Kidney epithelial cell (primary cell): ENCODE data around the gene SELENON. TPM values are rescaled to one million over a fixed set of nuclear protein-coding genes. Genes with fewer than 3 reads are reported as not detected.

Source experiments
- DNase-seq: peaks from one replicate; pipeline ENCODE4 v3.0.0-alpha.2; 2010; ENCODE audit warnings: low read depth
- H3K27me3 ChIP-seq: 2 replicates; pipeline ENCODE4 v1.6.0; 2011; ENCODE audit warnings: low read length; ENCODE audit not compliant: control insufficient read depth, insufficient read depth
- H3K36me3 ChIP-seq: 2 replicates; pipeline ENCODE4 v1.5.1; 2011; ENCODE audit warnings: low read length; ENCODE audit not compliant: control insufficient read depth, insufficient read depth
- H3K4me3 ChIP-seq: 2 replicates; pipeline ENCODE4 v1.5.1; 2011; ENCODE audit warnings: low read depth, mild to moderate bottlenecking, control low read depth, low read length
- total RNA-seq: library from RNA; depleted of rRNA; stranded (reverse); fragments of >200 nt; gene quantifications from 2 replicates; pipeline ENCODE4 v1.2.3, GENCODE V29; 2015
- TF ChIP-seq, protein P1 (sequence below): IDR thresholded peaks from 2 replicates; pipeline ENCODE4 v1.5.1; 2011; ENCODE audit warnings: mild to moderate bottlenecking, moderate library complexity, low read length, control low read depth, inconsistent platforms; ENCODE audit not compliant: insufficient read depth, poor library complexity, severe bottlenecking

SELENON gene
- total RNA-seq, 1 donor from 2014 or later = 50.8 TPM

DNA sequence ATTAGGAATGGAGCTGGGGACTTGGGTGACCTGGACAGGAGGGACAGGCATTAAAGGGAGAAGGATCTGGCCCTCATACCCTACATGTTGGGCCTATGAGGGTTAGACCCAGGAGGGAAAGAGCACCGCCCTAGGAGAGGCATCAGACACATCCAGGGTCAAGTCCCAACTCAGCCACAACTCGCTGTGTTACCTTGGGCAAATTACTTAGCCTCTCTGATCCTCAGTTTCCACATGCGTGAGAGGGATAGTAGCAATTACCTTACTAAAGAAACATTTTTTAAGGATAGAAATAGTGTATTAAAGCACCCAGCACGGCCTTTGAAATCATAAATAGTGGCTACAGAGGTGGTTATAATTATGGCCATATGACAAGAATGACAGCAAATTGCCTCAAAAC, 20.1 kb upstream of the SELENON start:
- Histone ChIP-seq H3K4me3 (no peak overlapping the region), H3K36me3 (no peaks in the 10 kb centered on the region), H3K27me3 (no peaks in the 10 kb centered on the region)
- no peak for DNase-seq
- TF ChIP-seq, protein P1, sequence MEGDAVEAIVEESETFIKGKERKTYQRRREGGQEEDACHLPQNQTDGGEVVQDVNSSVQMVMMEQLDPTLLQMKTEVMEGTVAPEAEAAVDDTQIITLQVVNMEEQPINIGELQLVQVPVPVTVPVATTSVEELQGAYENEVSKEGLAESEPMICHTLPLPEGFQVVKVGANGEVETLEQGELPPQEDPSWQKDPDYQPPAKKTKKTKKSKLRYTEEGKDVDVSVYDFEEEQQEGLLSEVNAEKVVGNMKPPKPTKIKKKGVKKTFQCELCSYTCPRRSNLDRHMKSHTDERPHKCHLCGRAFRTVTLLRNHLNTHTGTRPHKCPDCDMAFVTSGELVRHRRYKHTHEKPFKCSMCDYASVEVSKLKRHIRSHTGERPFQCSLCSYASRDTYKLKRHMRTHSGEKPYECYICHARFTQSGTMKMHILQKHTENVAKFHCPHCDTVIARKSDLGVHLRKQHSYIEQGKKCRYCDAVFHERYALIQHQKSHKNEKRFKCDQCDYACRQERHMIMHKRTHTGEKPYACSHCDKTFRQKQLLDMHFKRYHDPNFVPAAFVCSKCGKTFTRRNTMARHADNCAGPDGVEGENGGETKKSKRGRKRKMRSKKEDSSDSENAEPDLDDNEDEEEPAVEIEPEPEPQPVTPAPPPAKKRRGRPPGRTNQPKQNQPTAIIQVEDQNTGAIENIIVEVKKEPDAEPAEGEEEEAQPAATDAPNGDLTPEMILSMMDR = no peak

- no peaks in the 10 kb centered on the region for H3K27me3 ChIP-seq
- DNase-seq = no peak
- TF ChIP-seq, protein P1 = no peak
Measured at GRCh38 chr1:25780318-25781129, 19.5 kb upstream of the SELENON start.

GRCh38 chr1:25781130-25781433, 18.9 kb upstream of the SELENON start:
- no peaks in the 10 kb centered on the region for H3K27me3 ChIP-seq
- no peak for DNase-seq
- no peaks in the 10 kb centered on the region for H3K36me3 ChIP-seq
- TF ChIP-seq, protein P1 = no peak
- no peak overlapping the region for H3K4me3 ChIP-seq

More at GRCh38 chr1:25780318-25781129, 19.5 kb upstream of the SELENON start:
- Histone ChIP-seq H3K4me3 (no peak overlapping the region), H3K36me3 (no peaks in the 10 kb centered on the region)

DNA sequence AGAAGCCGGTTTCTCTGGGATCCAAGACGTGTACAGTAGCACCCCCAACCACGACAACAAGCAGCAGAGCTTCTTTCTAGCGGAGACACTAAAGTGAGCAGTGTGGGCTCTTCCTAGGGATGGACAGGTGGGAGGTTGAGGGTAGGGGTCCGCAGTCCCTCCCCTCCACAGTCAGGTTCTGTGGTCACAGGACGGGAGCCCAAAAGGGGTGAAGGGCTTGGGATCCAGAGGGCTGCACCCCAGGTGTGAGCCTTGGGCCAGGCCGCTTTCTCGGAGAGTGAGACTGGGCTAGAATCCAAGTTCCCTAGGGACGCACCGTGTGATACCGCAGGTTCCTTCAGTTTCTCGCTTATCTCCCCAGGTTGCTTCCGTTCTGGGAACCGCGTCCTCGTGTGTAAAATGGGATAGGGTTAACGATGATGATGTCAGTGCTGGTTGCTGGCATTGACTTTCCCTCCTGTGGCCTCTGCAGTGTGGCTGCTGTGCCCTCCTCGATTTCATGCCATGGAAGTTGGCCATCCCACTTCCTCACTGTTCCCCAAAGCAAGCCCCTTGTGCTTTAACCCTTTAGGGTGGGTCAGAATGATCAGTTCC, 17.3 kb upstream of the SELENON start:
- Histone ChIP-seq H3K27me3 (no peaks in the 10 kb centered on the region), H3K36me3 (no peaks in the 10 kb centered on the region), H3K4me3 (no peak overlapping the region)
- no peak for DNase-seq
- TF ChIP-seq, protein P1 = no peak

- TF ChIP-seq, protein P1 = no peak
- Histone ChIP-seq H3K36me3 (no peaks in the 10 kb centered on the region), H3K4me3 (no peak overlapping the region), H3K27me3 (no peaks in the 10 kb centered on the region)
- DNase-seq = no peak
Measured at GRCh38 chr1:25784575-25785051, 15.4 kb upstream of the SELENON start.
